Medulla oblongata (tissue), 1 donor: ENCODE measurements around the gene DOP1A.

Source experiments
- DNase-seq: peaks from one replicate; pipeline ENCODE4 v3.0.0-alpha.2; 2015; ENCODE audit errors: extremely low spot score

The DOP1A gene

DNA sequence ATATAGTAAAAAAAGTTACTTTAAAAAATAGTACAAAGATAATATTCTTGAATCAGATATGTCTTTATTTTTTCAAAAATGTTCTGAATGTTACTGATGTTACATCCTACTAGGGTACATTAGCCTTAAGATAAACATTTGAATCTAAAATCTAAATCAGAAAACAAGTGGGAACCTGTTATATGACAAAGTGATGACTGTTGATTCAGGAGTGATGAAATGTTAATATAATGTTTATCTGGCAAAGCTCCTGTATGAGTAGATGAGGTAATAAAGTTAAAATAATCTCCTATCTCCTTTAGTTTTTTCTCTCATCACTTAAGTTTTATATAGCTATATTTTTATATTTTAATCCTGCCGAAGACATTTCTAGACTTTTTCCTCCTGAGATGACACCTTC, 4.2 kb downstream of the DOP1A start:
- DNase-seq: no peak

DNA sequence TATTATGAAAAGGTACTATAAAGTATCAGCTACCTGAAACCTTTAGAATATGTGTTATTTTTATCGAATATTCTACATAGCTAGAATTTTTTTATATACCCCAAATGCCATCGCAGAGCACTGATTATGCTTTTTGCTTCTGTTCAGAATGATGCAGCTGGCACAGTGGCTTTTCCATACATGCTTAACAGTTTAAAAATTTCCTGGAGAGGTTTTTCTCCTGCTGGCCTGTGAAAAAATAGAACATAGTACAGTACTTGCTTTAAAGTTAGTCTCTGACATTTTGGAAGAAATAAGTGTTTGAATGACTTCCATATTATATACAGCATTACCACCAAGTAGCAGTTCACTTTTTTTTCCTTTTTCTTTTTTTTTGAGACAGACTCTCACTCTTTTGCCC, 5.3 kb downstream of the DOP1A start:
- no peak for DNase-seq

- DNase-seq: peak; percentile 55
Measured at GRCh38 chr6:83073615-83074014, 6.1 kb downstream of the DOP1A start.

GRCh38 chr6:83083476-83083875, 16.0 kb downstream of the DOP1A start:
- no peak for DNase-seq

DNA sequence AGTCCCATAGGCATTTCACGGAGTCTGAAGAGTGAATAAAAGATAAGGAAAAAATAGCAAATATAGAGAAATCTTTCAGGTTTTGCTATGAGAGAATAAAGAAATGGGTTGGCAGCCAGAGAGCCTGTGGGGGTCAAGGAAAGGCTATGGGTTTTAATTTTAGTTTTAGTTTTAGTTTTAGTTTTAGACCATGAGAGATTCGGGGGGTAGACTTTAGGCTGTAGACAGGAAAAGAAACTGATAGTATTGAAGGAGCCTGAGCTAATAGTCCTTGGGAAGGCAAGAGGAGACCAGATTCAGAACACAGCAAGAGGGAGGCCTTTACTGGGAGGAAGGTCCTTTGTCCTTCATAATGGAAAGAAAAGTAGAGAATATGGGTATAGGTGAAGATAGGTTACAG, 19.3 kb downstream of the DOP1A start:
- no peak for DNase-seq

DNA sequence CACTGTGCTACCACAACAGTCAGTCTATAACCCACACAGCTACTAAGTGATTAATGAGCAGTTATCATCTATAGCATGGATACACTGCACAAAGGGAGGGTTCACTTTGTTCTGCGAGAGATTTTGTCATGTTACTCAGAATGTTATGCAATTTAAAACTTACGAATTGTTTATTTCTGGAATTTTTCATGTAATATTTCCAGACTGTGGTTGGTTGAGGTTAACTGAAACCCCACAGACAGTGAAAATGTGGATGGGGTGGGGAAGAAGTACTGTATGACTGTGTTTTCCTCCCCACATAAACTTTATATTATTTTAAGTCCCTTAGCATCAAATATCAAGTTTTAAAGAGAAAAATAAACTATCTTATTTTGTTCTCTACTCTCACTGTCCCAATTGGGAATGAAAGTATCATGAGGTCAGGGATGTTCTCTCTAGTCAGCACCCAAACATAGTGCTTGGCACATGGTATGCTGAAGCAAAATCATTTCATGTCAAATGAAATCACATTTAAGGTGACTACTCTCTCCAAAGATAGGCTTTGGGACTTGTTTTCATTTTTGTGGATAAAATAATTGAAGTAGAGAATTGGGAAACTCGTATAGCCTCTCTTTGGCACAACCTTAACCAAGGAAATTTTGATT, 25.4 kb downstream of the DOP1A start:
- DNase-seq: no peak

- DNase-seq: no peak
Measured at GRCh38 chr6:83096791-83097190, 29.3 kb downstream of the DOP1A start.

- no peak for DNase-seq
Measured at GRCh38 chr6:83097204-83097603, 29.7 kb downstream of the DOP1A start.

DNA sequence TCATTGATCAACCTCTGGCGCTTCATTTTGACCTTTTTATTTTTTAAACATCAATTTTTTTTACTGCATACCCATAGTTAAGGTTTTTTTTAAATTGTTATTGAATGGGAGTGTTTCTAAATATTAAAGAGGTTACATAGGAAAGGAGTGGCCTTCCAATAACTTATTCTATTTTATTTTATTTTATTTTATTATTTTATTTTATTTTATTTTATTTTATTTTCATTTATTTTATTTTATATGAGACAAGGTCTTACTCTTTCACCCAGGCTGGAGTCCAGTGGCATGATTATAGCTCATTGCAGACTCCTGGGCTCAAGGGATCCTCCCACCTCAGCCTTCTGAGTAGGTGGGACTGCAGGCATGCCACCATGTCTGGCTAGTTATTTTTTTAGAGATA, 30.2 kb downstream of the DOP1A start:
- no peak for DNase-seq

GRCh38 chr6:83098589-83098988, 31.1 kb downstream of the DOP1A start:
- DNase-seq: no peak

- no peak for DNase-seq
Measured at GRCh38 chr6:83108378-83108777, 40.9 kb downstream of the DOP1A start.

DNA sequence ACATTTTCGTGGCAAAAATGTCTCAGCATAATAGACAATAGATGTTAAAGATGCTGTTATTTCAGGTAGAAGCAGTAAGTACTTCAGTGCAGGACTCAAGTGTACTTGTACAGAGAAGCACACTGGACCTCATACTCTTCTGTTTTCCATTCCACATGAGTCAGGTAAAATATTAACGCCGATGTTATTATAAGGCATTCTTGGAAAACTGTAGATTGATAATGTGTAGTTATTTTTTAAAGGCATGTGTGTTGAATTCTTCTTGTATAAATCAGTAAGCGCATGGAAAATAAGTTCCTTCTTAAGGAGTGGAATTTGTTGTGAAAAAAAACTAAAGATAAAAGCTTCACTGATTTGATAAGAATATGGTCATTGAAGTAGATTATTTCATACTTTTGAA, 45.8 kb downstream of the DOP1A start:
- no peak for DNase-seq

GRCh38 chr6:83114164-83114563, 46.7 kb downstream of the DOP1A start:
- no peak for DNase-seq

GRCh38 chr6:83117802-83118201, 50.3 kb downstream of the DOP1A start:
- no peak for DNase-seq

DNA sequence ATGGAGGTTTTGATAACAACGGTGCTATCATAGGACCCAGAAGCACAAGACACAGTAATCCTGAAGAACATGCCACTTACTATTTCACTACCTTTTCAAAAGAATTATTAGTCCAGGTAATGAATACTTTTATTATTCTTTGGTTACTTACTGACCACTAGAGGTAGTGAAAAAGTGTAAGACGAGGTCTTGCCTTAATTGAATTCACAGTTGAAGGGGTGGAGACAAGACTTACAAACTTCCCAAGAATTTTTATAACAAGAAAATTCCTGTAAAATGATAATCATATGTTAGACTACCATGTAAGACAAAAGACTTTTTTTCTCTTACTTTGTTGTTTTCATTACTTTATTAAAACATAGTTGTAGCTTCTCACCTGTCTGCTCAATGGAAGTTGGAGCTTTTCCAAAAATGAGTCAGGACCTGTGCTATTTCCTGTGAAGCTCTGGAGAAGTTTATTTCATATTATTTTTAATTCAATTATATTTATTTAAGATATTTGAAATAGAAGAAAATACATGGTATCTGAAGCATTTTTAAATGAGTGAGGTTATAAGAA, 52.4 kb downstream of the DOP1A start:
- no peak for DNase-seq

- DNase-seq: no peak
Measured at GRCh38 chr6:83124553-83124952, 57.1 kb downstream of the DOP1A start.

DNA sequence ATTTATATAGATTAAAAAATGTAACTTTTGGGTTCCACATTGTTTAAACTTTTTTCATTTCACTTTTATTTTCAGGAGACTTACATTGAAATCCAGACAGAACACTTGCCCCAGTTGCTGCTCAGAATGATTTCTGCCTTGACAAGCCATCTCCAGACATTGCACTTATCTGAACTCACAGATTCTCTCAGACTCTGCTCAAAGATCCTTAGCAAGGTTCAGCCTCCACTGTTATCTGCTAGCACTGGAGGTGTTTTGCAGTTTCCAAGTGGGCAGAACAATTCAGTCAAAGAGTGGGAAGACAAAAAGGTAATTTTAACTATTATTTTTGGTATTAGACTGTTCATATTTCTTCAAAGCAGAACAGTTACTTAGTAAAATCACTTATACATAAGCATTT, 58.0 kb downstream of the DOP1A start:
- no peak for DNase-seq

- no peak for DNase-seq
Measured at GRCh38 chr6:83126223-83126622, 58.8 kb downstream of the DOP1A start.

GRCh38 chr6:83126807-83127206, 59.3 kb downstream of the DOP1A start:
- no peak for DNase-seq

- DNase-seq: no peak
Measured at GRCh38 chr6:83127258-83127657, 59.8 kb downstream of the DOP1A start.

DNA sequence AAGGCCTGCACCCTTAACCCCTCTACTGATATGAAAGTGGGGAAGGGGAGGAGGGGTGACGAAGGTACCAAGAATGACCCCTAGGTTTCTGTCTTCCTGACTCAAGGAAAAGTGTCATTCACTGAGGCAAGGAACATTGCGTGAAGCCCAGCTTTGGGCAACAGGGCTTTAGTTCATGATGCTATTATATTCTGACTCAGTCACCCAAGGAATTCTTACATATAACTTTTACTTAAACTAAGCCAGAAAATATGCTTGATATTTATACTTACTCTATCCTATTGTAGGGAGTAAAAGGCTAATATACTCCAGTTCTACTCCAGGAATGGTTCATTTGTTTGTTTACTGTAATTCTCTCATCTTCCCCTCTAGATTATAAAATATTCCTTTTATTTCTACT, 60.5 kb downstream of the DOP1A start:
- DNase-seq: no peak

DNA sequence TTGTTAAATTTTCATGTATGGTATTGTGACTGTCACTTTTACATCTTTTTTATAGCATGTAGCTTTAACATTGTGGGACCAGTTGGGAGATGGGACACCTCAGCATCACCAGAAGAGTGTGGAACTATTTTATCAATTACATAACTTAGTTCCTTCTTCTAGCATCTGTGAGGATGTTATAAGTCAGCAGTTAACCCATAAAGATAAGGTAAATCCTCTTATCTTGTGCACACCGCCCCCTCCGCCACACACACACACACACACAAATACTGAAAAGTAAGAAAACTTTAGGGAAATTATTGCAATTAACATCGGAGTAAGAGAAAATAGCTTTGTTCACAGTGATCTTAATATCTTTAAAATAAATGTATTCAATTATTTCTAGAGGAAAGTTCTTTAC, 64.7 kb downstream of the DOP1A start:
- no peak for DNase-seq

DNA sequence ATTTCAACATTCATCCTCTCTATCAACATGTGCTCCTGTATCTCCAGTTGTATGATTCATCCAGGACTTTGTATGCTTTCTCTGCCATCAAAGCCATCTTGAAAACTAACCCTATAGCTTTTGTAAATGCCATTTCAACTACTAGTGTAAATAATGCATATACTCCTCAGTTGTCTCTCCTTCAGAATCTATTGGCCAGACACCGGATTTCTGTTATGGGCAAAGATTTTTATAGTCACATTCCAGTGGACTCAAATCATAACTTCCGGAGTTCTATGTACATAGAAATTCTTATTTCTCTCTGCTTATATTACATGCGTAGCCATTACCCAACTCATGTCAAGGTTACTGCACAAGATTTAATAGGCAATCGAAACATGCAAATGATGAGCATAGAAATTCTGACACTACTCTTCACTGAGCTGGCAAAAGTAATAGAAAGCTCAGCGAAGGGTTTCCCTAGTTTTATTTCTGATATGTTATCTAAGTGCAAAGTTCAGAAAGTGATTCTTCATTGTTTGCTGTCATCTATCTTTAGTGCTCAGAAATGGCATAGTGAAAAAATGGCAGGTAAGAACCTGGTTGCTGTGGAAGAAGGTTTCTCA, 70.7 kb downstream of the DOP1A start:
- no peak for DNase-seq

- no peak for DNase-seq
Measured at GRCh38 chr6:83138758-83139157, 71.3 kb downstream of the DOP1A start.
